Psoas muscle (tissue), 8 donors: ENCODE results near the gene RNF125. TPM values are rescaled to one million over a fixed set of nuclear protein-coding genes. Genes with fewer than 3 reads are reported as not detected.
A peak's percentile ranks its signal among the peaks of the same experiment; 100 is the strongest.
"Not testable (repeated sequence)": the region's sequence is repeated elsewhere in the genome, so short reads cannot be mapped to it uniquely, and the experiment has no call there.

Experiments used
- ATAC-seq, 4 donors: fragments of 200-7000 bp; cut with Tn5 transposase; one replicate each; pipeline ENCODE4 v1.9.1; 2020; ENCODE audit warnings: moderate library complexity in 3 of 4, mild to moderate bottlenecking in 2 of 4
- DNase-seq, 2 donors: peaks; one replicate each; pipeline ENCODE4 v3.0.0-alpha.2; 2020
- H3K27ac ChIP-seq: fragments of 200-600 bp; one replicate; pipeline ENCODE4 v1.8.0; 2022
- H3K27me3 ChIP-seq, 3 donors: fragments of 200-600 bp in 1 of 3; one replicate each; pipeline versions ENCODE4 v1.6.1 to v1.8.0; 2013 to 2022; ENCODE audit warnings: low read length in 2 of 3, mild to moderate bottlenecking in 2 of 3, moderate library complexity in 1 of 3; ENCODE audit not compliant: insufficient read depth in 3 of 3
- H3K36me3 ChIP-seq, 2 donors: fragments of 200-600 bp in 1 of 2; one replicate each; pipeline versions ENCODE4 v1.6.1 to v1.8.0; 2013 to 2022; ENCODE audit warnings: low read depth in 1 of 2, mild to moderate bottlenecking in 1 of 2, moderate library complexity in 1 of 2; ENCODE audit not compliant: insufficient read depth in 1 of 2
- H3K4me1 ChIP-seq: fragments of 200-600 bp; one replicate; pipeline ENCODE4 v1.8.0; 2022
- H3K4me3 ChIP-seq: fragments of 200-600 bp; one replicate; pipeline ENCODE4 v1.8.0; 2022; ENCODE audit warnings: mild to moderate bottlenecking
- H3K9me3 ChIP-seq: fragments of 200-600 bp; one replicate; pipeline ENCODE4 v1.8.0; 2022
- CTCF ChIP-seq: fragments of 200-600 bp; IDR thresholded peaks from one replicate; pipeline ENCODE4 v1.8.0; 2022; ENCODE audit warnings: antibody characterized with exemption
- WGBS, 3 donors: extraction: QIAGEN DNeasy Blood & Tissue Kit; methylation state at CpG; one replicate each; pipeline versions ENCODE4 v1.1.6 to v1.1.7; 2013; 5-methylcytosine and 5-hydroxymethylcytosine counted together
- intact Hi-C, 2 donors: fragments of 100-400 bp; cut with DNase I; formaldehyde crosslinking; loops; one replicate each; pipeline versions ENCODE4 v1.11.0 to v1.14.2; 2022
- polyA plus RNA-seq, 3 donors: library from polyadenylated mRNA; stranded (reverse); fragments of 200-250 nt; gene quantifications; one replicate each; pipeline ENCODE4 v1.2.3, GENCODE V29; 2013
- total RNA-seq, 4 donors: library from RNA; stranded (reverse); fragmentation: NEBNext Ultra II Directional in 2 of 4; extraction: Animal tissue kit (Norgen Biotek cat#: 25700) in 2 of 4; gene quantifications; one replicate each; pipeline versions ENCODE4 v1.2.1 to v1.2.4, GENCODE V29; 2021 to 2023
- donor health status: healthy with polysubstance abuse.
- donor health status: DM: no; HTN: no; CAD: no; lungs with moderate emphysema.
- donor health status: Bipolar disorder and iron deficiency.
- donor health status: healthy.
- donor health status: DM: yes; HTN: yes; CAD: no.
- donor health status: DM: no; HTN: no; CAD: no.
- donor health status: DM: no; HTN: no; CAD: no.
- donor health status: DM: yes; HTN: yes; CAD: no.

The RNF125 gene
- total and polyA plus RNA-seq, 7 donors: 1.2 to 4.2 (median 1.8) TPM

- H3K9me3 ChIP-seq: no peaks in the 10 kb centered on the region
- ATAC-seq (no peak), DNase-seq (no peak)
- no peak for TF ChIP-seq CTCF
- no peaks in the 10 kb centered on the region for H3K4me1 ChIP-seq
- H3K27me3 ChIP-seq: peaks cover 0 to 2% (median 0%) of the 10 kb centered on the region in 3 donors
- intact Hi-C loops: no loop called here
- H3K27ac ChIP-seq: no peak overlapping the region
- WGBS, 3 donors: 13 to 32% (median 23%) methylated on average over 1 of the region's 1 CpG
- H3K4me3 ChIP-seq: no peak overlapping the region
- no peaks in the 10 kb centered on the region for H3K36me3 ChIP-seq
Measured at GRCh38 chr18:32081881-32082280, 63.3 kb downstream of the RNF125 start.

- H3K27ac ChIP-seq: no peak overlapping the region
- intact Hi-C loops: loop anchor here in 1 of 2 donors (2.0 kb wide), 1 partner anchor 61 kb away; no protein-coding TSS in a partner anchor
- H3K4me1 ChIP-seq: no peaks in the 10 kb centered on the region
- no peaks in the 10 kb centered on the region for H3K36me3 ChIP-seq
- no peak for TF ChIP-seq CTCF
- H3K4me3 ChIP-seq: no peak overlapping the region
- H3K9me3 ChIP-seq: no peaks in the 10 kb centered on the region
- H3K27me3 ChIP-seq: peaks cover 0 to 2% (median 0%) of the 10 kb centered on the region in 3 donors
- DNase-seq: no peak
- WGBS, 3 donors: 95 to 97% (median 95%) methylated on average over 8 of the region's 8 CpGs
- no peak for ATAC-seq
Measured at GRCh38 chr18:32083781-32084180, 65.2 kb downstream of the RNF125 start.

- no peak overlapping the region for H3K27ac ChIP-seq
- TF ChIP-seq CTCF: no peak
- H3K4me1 ChIP-seq: peaks cover 4% of the 10 kb centered on the region
- no peak overlapping the region for H3K4me3 ChIP-seq
- H3K36me3 ChIP-seq: no peaks in the 10 kb centered on the region
- WGBS, 3 donors: 82 to 91% (median 87%) methylated on average over 6 of the region's 6 CpGs
- H3K9me3 ChIP-seq: no peaks in the 10 kb centered on the region
- DNase-seq: no peak
- H3K27me3 ChIP-seq: peaks cover 0 to under 1% (median 0%) of the 10 kb centered on the region in 3 donors
- intact Hi-C loops: no loop called here
- no peak for ATAC-seq
Measured at GRCh38 chr18:32086881-32087280, 68.3 kb downstream of the RNF125 start.

- peak overlapping the region; percentile 97 for H3K4me3 ChIP-seq
- H3K36me3 ChIP-seq, H3K9me3 ChIP-seq, ATAC-seq, DNase-seq, H3K27me3 ChIP-seq: not testable (repeated sequence)
- WGBS, 3 donors: 93 to 97% (median 96%) methylated on average over 16 of the region's 16 CpGs
- intact Hi-C loops: loop anchor here (5.0 to 10.0 kb wide), 3 partner anchors 146 to 384 kb away; partner anchors contain the start of genes TRAPPC8 (in 2 of the 2) and GAREM1 (in 1 of the 2)
- H3K4me1 ChIP-seq: peaks cover 27% of the 10 kb centered on the region
- peak overlapping the region; percentile 100 for H3K27ac ChIP-seq
Measured at GRCh38 chr18:32090831-32091230, 72.2 kb downstream of the RNF125 start.

GRCh38 chr18:32091325-32091723, 72.7 kb downstream of the RNF125 start:
- ATAC-seq: no peak
- no peaks in the 10 kb centered on the region for H3K27me3 ChIP-seq
- no peak for TF ChIP-seq CTCF
- peak overlapping the region; percentile 97 for H3K4me3 ChIP-seq
- DNase-seq: no peak
- no peaks in the 10 kb centered on the region for H3K36me3 ChIP-seq
- peak overlapping the region; percentile 100 for H3K27ac ChIP-seq
- 40 to 42% (median 41%) methylated on average over 7 of the region's 7 CpGs for WGBS, 3 donors
- H3K4me1 ChIP-seq: peaks cover 32% of the 10 kb centered on the region
- intact Hi-C loops: loop anchor here (5.0 to 10.0 kb wide), 3 partner anchors 147 to 383 kb away; partner anchors contain the start of genes TRAPPC8 (in 2 of the 2) and GAREM1 (in 1 of the 2)
- no peaks in the 10 kb centered on the region for H3K9me3 ChIP-seq
